HT1080 (cell line): ENCODE results near the gene TMTC1. TPM values are rescaled to one million over a fixed set of nuclear protein-coding genes. Genes with fewer than 3 reads are reported as not detected.

ENCODE experiments used
- DNase-seq: peaks from one replicate; pipeline ENCODE4 v3.0.0-alpha.2; 2015; ENCODE audit warnings: low read depth
- total RNA-seq: library from RNA; depleted of rRNA; stranded (reverse); fragments of >200 nt; shearing (Covaris generic); gene quantifications from 2 replicates; pipeline ENCODE4 v1.2.3, GENCODE V29; 2014

TMTC1 gene
- total RNA-seq, 1 experiment from 2014 or later, result 0.11 TPM

GRCh38 chr12:29545102-29545467 is 238.7 kb downstream of the TMTC1 start:
- no peak for DNase-seq

GRCh38 chr12:29544428-29545101 is 239.2 kb downstream of the TMTC1 start:
- no peak for DNase-seq

- DNase-seq, result no peak
These were observed 240.7 kb downstream of the TMTC1 start for GRCh38 chr12:29543036-29543435.

- no peak for DNase-seq
These were observed 246.4 kb downstream of the TMTC1 start for GRCh38 chr12:29537298-29537697.

- no peak for DNase-seq
These were observed 248.8 kb downstream of the TMTC1 start for GRCh38 chr12:29534935-29535334.

- no peak for DNase-seq
These were observed 249.8 kb downstream of the TMTC1 start for GRCh38 chr12:29533815-29534489.

- DNase-seq, result no peak
These were observed 252.3 kb downstream of the TMTC1 start for GRCh38 chr12:29531471-29531870.

- no peak for DNase-seq
These were observed 253.3 kb downstream of the TMTC1 start for GRCh38 chr12:29530436-29530835.

GRCh38 chr12:29528161-29528560 is 255.6 kb downstream of the TMTC1 start:
- DNase-seq, result no peak

- DNase-seq, result no peak
These were observed 261.8 kb downstream of the TMTC1 start for GRCh38 chr12:29521951-29522350.

- peak; percentile 25 for DNase-seq
These were observed 264.1 kb downstream of the TMTC1 start for GRCh38 chr12:29519585-29520182.

GRCh38 chr12:29518407-29518806 is 265.3 kb downstream of the TMTC1 start:
- DNase-seq, result no peak

- no peak for DNase-seq
These were observed 266.5 kb downstream of the TMTC1 start for GRCh38 chr12:29517264-29517663.

GRCh38 chr12:29516431-29516875 is 267.3 kb downstream of the TMTC1 start:
- peak; percentile 32 for DNase-seq

- no peak for DNase-seq
These were observed 273.1 kb downstream of the TMTC1 start for GRCh38 chr12:29510591-29511185.

GRCh38 chr12:29509503-29509902 is 274.2 kb downstream of the TMTC1 start:
- DNase-seq, result no peak

- DNase-seq, result no peak
These were observed 274.8 kb downstream of the TMTC1 start for GRCh38 chr12:29508949-29509348.

GRCh38 chr12:29505122-29505521 is 278.6 kb downstream of the TMTC1 start:
- no peak for DNase-seq

GRCh38 chr12:29503283-29503682 is 280.5 kb downstream of the TMTC1 start:
- DNase-seq, result no peak

GRCh38 chr12:29499235-29499634 is 284.5 kb downstream of the TMTC1 start:
- peak; percentile 54 for DNase-seq

- no peak for DNase-seq
These were observed 286.2 kb downstream of the TMTC1 start, which contains the start of gene OVCH1 for GRCh38 chr12:29497588-29497987. Gene OVCH1, minus strand, starts transcription at chr12:29497686. Its CDS starts 0 bp downstream, at chr12:29497686.

GRCh38 chr12:29492891-29493290 is 290.9 kb downstream of the TMTC1 start:
- no peak for DNase-seq
